ENCODE measurements around the gene ACAD8.
"Not testable (repeated sequence)": the region's sequence is repeated elsewhere in the genome, so short reads cannot be mapped to it uniquely, and the experiment has no call there.

DNA sequence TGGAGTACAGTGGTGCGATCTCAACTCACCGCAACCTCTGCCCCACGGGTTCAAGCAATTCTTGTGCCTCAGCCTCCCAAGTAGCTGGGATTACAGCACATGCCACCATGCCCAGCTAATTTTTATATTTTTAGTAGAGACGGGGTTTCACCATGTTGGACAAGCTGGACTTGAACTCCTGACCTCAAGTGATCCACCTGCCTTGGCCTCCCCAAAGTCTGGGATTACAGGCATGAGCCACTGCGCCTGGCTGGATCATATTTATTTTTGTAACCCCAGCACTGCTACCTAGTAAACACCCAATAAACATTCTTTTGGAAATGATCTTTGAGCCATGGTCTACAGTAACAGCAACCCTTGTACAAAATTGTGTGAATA is 1.8 kb downstream of the ACAD8 start:
- not testable (repeated sequence) for TF ChIP-seq GTF2F1 (IDR thresholded peaks at IDR 0.05; ENCODE audit: borderline replicate concordance, low read depth, low read length); GABPA (IDR thresholded peaks at IDR 0.05; ENCODE audit: borderline replicate concordance, insufficient read depth, low read length); FOSL1 (IDR thresholded peaks at IDR 0.05; ENCODE audit: insufficient read depth, low read depth, low read length); SAP30 (IDR thresholded peaks at IDR 0.05; ENCODE audit: insufficient read depth, insufficient replicate concordance, low read length); MAX (IDR thresholded peaks at IDR 0.05)
- TF ChIP-seq, protein P1, sequence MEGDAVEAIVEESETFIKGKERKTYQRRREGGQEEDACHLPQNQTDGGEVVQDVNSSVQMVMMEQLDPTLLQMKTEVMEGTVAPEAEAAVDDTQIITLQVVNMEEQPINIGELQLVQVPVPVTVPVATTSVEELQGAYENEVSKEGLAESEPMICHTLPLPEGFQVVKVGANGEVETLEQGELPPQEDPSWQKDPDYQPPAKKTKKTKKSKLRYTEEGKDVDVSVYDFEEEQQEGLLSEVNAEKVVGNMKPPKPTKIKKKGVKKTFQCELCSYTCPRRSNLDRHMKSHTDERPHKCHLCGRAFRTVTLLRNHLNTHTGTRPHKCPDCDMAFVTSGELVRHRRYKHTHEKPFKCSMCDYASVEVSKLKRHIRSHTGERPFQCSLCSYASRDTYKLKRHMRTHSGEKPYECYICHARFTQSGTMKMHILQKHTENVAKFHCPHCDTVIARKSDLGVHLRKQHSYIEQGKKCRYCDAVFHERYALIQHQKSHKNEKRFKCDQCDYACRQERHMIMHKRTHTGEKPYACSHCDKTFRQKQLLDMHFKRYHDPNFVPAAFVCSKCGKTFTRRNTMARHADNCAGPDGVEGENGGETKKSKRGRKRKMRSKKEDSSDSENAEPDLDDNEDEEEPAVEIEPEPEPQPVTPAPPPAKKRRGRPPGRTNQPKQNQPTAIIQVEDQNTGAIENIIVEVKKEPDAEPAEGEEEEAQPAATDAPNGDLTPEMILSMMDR (IDR thresholded peaks at IDR 0.05; ENCODE audit: control extremely low read depth in 1 of 3, insufficient read depth in 1 of 3, low read depth in 1 of 3, low read length in 3 of 3), result not testable (repeated sequence)
- 0 out of 3 replicates have a peak, but pooled peaks of 1 of the 2 experiments have one; percentile 6 for TF ChIP-seq POLR2A (IDR thresholded peaks at IDR 0.05; ENCODE audit: control extremely low read depth in 1 of 2, low read depth in 2 of 2, low read length in 2 of 2)

All from H1 (cell line).